Activated CD8-positive, alpha-beta T cell treated with anti-CD3 and anti-CD28 coated beads, Interleukin-2, amount 10 ng/mL, durations not matched to agents 7 days and 5 days (primary cell): Measurements from ENCODE around the gene OPN1MW3. TPM values are rescaled to one million over a fixed set of nuclear protein-coding genes. Genes with fewer than 3 reads are reported as not detected.
"Not testable (repeated sequence)": the region's sequence is repeated elsewhere in the genome, so short reads cannot be mapped to it uniquely, and the experiment has no call there.

Experiments used
- ATAC-seq: fragments of 150-1000 bp; cut with Tn5 transposase; one replicate; pipeline ENCODE4 v1.10.0; 2021; ENCODE audit warnings: moderate library complexity
- CTCF ChIA-PET: fragments of 350-600 bp; sonication (Branson Sonifier 250); formaldehyde crosslinking; loops from one replicate; lab custom pipeline; 2021; ENCODE audit warnings: antibody characterized with exemption; lab: Charles Lee
- POLR2A ChIA-PET: fragments of 350-600 bp; sonication (Branson Sonifier 250); formaldehyde crosslinking; loops from one replicate; lab custom pipeline; 2021; ENCODE audit warnings: antibody characterized with exemption; lab: Charles Lee
- DNase-seq: peaks from one replicate; pipeline ENCODE4 v3.0.0-alpha.2; 2020
- H3K27ac Mint-ChIP-seq: one replicate; pipeline ENCODE4 v1.8.0; 2021; ENCODE audit warnings: mild to moderate bottlenecking, mixed read lengths
- H3K27me3 Mint-ChIP-seq: one replicate; pipeline ENCODE4 v1.8.0; 2021; ENCODE audit warnings: low read depth, mixed read lengths
- H3K36me3 Mint-ChIP-seq: one replicate; pipeline ENCODE4 v1.8.0; 2021; ENCODE audit warnings: low read depth, mixed read lengths
- H3K4me1 Mint-ChIP-seq: one replicate; pipeline ENCODE4 v1.8.0; 2021; ENCODE audit warnings: low read depth, mixed read lengths
- H3K4me3 Mint-ChIP-seq: one replicate; pipeline ENCODE4 v1.8.0; 2021; ENCODE audit warnings: mild to moderate bottlenecking, mixed read lengths
- H3K9me3 Mint-ChIP-seq: one replicate; pipeline ENCODE4 v1.8.0; 2022; ENCODE audit warnings: mixed read lengths; ENCODE audit not compliant: insufficient read depth
- total RNA-seq, 2 experiments: library from RNA; stranded (reverse); gene quantifications; one replicate each; pipeline ENCODE4 v1.2.3, GENCODE V29; 2021

OPN1MW3 gene
- total RNA-seq, 2 experiments from 2014 or later, result not detected

DNA sequence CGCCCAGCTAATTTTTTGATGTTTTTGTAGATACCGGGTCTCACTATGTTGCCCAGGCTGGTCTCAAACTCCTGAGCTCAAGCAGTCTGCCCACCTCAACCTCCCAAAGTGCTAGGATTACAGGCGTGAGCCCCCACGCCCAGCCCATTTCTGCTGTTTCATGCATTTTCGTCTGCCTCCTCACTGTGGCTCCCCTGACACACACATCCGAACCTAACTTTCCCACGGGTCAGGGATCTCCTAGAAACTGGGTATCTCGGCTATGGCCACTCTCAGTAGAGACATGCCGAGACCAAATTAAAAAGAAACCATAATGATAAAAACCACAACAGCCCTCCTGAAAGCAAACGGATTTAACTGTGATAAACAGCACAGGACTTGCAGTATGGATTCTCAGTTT is 9.3 kb upstream of the OPN1MW3 start:
- H3K27ac Mint-ChIP-seq, H3K9me3 Mint-ChIP-seq, H3K4me3 Mint-ChIP-seq, POLR2A ChIA-PET, DNase-seq, H3K36me3 Mint-ChIP-seq, CTCF ChIA-PET, H3K4me1 Mint-ChIP-seq, H3K27me3 Mint-ChIP-seq: not testable (repeated sequence)
- ATAC-seq, result peak; percentile 3

DNA sequence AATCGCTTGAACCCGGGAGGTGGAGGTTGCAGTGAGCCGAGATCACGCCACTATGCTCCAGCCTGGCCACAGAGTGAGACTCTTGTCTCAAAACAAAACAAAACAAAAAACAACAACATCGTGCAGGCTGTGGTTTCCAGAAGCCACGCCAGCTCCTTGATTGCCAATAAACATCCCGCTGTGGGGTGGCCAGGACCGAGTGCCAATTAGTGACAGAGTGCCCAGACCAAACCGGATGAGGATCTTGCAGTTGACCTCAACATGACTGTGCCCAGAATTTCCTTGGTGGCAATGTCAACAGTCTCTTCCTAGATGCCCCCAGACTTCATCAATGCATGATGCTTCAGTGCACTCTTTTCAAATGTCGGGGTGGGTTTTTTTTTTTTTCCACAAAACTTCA is 1.3 kb downstream of the OPN1MW3 start:
- POLR2A ChIA-PET, result not testable (repeated sequence)

DNA sequence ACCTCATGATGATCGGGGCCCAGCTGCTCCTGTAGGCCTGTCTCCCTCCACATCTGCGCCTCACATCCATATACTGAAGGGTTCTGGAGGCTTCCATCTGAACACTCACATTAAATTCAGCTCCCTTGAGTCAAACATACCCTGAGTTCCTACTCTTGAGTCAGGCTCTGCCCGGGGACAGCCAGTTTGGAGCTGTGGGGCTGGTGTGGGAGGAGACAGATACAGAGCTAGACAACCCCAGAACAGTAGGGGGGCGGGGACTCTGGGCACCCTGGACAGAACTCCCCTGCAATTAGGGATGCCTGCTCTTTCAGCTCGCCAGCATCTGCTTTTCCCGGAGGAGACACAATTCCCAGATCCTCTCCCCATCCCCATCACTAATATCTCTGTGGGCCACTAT is 5.7 kb downstream of the OPN1MW3 start:
- POLR2A ChIA-PET, DNase-seq, H3K4me1 Mint-ChIP-seq, H3K9me3 Mint-ChIP-seq, H3K4me3 Mint-ChIP-seq, H3K27ac Mint-ChIP-seq, H3K27me3 Mint-ChIP-seq, CTCF ChIA-PET, H3K36me3 Mint-ChIP-seq, ATAC-seq: not testable (repeated sequence)

More for the DNA sequence above, 1.3 kb downstream of the OPN1MW3 start:
- CTCF ChIA-PET, H3K27ac Mint-ChIP-seq, H3K27me3 Mint-ChIP-seq, DNase-seq, H3K36me3 Mint-ChIP-seq, H3K4me3 Mint-ChIP-seq, H3K9me3 Mint-ChIP-seq, H3K4me1 Mint-ChIP-seq, ATAC-seq: not testable (repeated sequence)

- POLR2A ChIA-PET, result not testable (repeated sequence)
Measured at GRCh38 chrX:154269245-154269644, 11.9 kb downstream of the OPN1MW3 start.

DNA sequence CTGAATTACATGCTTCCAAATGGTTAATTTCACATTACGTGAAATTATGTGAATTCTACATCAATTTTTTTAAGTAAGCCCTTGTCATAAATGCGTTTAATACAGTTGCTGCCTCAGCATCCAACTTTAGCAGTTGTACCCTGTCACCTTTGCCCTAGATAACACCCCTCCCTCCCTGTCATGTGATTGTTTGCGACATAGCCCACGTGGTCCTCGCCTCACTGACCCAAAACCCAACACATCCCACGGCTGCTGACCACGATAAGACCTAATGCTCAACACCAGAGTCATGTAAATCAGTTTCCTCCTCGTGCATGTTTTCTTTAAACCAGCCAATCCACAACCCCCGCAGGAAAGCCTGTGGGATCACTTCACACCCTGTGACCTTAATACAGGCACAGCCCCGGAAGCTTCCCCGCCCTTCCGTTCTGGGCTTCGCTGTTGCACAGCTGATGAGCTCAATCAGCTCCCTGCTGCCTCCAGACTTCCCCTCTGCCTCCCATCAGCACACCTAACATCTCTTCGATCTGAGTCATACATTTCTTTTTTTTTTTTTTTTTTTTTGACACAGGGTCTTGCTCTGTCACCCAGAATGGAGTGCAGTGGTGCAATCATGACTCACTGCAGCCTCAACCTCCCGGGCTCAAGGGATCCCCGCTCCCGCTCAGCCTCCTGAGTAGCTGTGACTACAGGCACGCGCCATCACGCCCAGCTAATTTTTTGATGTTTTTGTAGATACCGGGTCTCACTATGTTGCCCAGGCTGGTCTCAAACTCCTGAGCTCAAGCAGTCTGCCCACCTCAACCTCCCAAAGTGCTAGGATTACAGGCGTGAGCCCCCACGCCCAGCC is 27.3 kb downstream of the OPN1MW3 start:
- H3K4me1 Mint-ChIP-seq, H3K36me3 Mint-ChIP-seq, H3K27me3 Mint-ChIP-seq, DNase-seq, H3K27ac Mint-ChIP-seq, CTCF ChIA-PET, H3K4me3 Mint-ChIP-seq, POLR2A ChIA-PET, H3K9me3 Mint-ChIP-seq: not testable (repeated sequence)
- peak; percentile 98 for ATAC-seq

More at GRCh38 chrX:154269245-154269644, 11.9 kb downstream of the OPN1MW3 start:
- ATAC-seq, H3K4me3 Mint-ChIP-seq, H3K27me3 Mint-ChIP-seq, H3K4me1 Mint-ChIP-seq, CTCF ChIA-PET, H3K9me3 Mint-ChIP-seq, H3K36me3 Mint-ChIP-seq, H3K27ac Mint-ChIP-seq, DNase-seq: not testable (repeated sequence)

DNA sequence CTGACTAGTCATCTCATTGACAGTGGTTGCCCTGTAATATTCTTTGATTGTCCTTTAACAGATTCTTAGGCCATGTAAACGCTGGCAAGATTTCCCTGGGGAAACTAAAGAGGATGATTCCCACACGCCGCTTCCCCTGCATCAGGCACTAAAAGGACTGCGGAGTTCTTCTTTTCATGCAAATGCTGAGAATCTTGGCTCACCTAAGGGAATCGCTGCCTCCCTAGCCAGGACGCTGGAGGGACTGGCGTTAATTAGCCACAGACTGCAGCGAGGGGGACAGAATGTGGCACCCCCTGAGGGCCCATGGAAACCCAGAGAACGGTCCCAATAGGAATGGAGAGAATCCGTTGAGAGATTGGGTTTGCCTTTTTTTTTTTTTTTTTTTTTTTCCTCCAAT is 29.0 kb downstream of the OPN1MW3 start:
- DNase-seq, H3K36me3 Mint-ChIP-seq, H3K27ac Mint-ChIP-seq, POLR2A ChIA-PET, H3K27me3 Mint-ChIP-seq, H3K4me1 Mint-ChIP-seq, CTCF ChIA-PET, H3K4me3 Mint-ChIP-seq, ATAC-seq, H3K9me3 Mint-ChIP-seq: not testable (repeated sequence)

DNA sequence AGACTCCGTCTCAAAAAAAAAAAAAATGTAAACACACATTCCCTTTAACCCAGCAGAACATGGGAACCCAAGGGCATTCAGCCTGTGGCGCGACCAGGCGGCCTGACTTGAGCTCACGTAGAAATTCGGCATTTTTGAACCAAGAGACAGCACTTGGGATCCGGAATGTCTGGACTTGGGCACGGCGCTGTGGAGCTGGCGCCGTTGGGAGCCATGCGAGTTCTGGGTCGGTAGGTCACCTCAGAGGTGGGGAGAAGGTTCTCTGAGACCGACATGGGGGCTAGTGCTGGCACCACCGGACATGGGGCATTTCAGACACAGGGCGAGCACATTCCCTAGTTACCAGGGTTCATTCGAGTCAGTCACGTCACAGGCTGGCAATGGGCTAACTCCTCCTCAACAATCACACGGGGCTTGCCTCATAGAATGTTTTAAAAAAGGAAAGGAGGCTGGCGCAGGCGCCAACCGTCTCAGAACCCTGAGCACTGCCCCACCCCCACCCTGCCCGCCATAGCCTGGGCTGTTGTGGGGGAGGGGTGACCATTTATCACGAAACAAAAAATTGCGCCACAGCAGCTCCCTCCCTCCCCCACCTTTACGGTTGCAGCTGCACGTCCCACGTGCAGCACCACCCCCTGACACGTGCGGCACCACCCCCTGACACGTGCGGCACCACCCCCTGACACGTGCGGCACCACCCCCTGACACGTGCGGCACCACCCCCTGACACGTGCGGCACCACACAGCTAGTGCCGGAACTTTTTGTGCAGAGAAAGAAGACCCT is 37.6 kb downstream of the OPN1MW3 start, which contains the start of gene TEX28:
TEX28 (minus strand) TSS at position 334 of the 784 bp plus-strand sequence. CDS start 3,007 bp downstream, outside the sequence.
- H3K27me3 Mint-ChIP-seq, result no peaks in the 10 kb centered on the region
- ChIA-PET POLR2A (no interaction called here), CTCF (no interaction called here)
- no peak for ATAC-seq
- H3K27ac Mint-ChIP-seq, result no peak within 1 kb of the TSS
- DNase-seq, result no peak
- no peaks in the 10 kb centered on the region for H3K4me1 Mint-ChIP-seq
- no peaks in the 10 kb centered on the region for H3K9me3 Mint-ChIP-seq
- no peaks in the 10 kb centered on the region for H3K36me3 Mint-ChIP-seq
- H3K4me3 Mint-ChIP-seq, result no peak within 1 kb of the TSS

DNA sequence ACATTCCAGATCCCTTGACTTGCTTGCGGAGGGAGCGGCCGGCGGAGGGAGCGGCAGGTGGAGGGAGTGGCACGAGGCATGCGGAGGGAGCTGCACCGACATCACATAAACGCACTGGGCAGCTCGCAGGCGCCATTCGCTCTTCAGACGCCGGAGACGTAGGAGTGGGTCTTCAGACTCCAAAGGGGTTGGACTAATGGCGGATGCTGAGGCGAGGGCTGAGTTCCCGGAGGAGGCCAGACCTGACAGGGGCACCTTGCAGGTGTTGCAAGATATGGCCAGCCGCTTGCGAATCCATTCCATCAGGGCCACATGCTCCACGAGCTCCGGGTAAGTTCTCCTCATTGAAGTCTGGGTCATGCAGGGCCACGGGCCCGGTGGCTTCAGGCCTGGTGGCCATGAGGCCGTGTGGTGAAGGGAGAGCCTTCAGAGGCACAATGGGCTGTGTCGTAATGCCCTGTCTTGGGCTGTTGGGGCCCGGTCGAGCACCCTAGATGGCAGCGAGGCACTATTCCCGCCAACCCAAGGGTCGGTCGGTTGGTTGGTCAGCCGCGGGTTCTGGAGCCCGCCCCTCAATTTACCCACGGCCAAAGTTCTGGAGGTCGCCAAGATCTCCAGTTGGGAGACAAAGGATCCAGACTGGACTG is 38.4 kb downstream of the OPN1MW3 start, which contains the start of gene TKTL1:
TKTL1 (plus strand) TSS at position 132 of the 647 bp plus-strand sequence; CDS start at position 197, 65 bp downstream.
- Mint-ChIP-seq H3K9me3 (no peaks in the 10 kb centered on the region), H3K4me3 (no peak within 1 kb of the TSS), H3K4me1 (no peaks in the 10 kb centered on the region), H3K36me3 (no peaks in the 10 kb centered on the region), H3K27ac (no peak within 1 kb of the TSS), H3K27me3 (no peaks in the 10 kb centered on the region)
- POLR2A ChIA-PET, result no interaction called here
- DNase-seq, result no peak
- ATAC-seq, result no peak
- CTCF ChIA-PET, result no interaction called here

GRCh38 chrX:154296731-154297130 is 39.3 kb downstream of the OPN1MW3 start:
- Mint-ChIP-seq H3K36me3 (no peaks in the 10 kb centered on the region), H3K27ac (no peak overlapping the region), H3K4me3 (no peak overlapping the region), H3K9me3 (no peaks in the 10 kb centered on the region), H3K27me3 (no peaks in the 10 kb centered on the region), H3K4me1 (no peaks in the 10 kb centered on the region)
- no peak for ATAC-seq
- CTCF ChIA-PET, result no interaction called here
- DNase-seq, result no peak
- POLR2A ChIA-PET, result interaction anchor here (0.8 kb wide), 1 partner anchor 171 kb away, joined by 3 read pairs; no protein-coding TSS in a partner anchor

DNA sequence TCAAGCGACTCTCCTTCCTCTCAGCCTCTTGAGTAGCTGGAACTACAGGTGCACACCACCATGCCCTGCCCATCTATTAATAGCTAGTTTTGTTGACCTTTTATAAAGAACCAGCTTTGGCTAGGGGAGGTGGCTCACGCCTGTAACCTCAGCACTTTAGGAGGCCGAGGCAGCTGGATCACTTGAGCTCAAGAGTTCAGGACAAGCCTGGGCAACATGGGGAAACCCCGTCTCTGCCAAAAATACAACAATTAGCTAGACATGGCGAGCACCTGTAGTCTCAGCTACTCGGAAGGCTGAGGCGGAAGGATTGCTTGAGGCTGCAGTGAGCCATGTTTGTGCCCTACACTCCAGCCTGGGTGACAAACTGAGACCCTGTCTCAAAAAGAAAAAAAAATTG is 40.9 kb downstream of the OPN1MW3 start:
- ATAC-seq, result no peak
- Mint-ChIP-seq H3K4me1 (no peaks in the 10 kb centered on the region), H3K27ac (no peak overlapping the region), H3K4me3 (no peak overlapping the region), H3K9me3 (no peaks in the 10 kb centered on the region), H3K36me3 (no peaks in the 10 kb centered on the region), H3K27me3 (no peaks in the 10 kb centered on the region)
- ChIA-PET POLR2A (no interaction called here), CTCF (interaction anchor here (3.2 kb wide), 1 partner anchor 10 kb away, joined by 13 read pairs; no protein-coding TSS in a partner anchor)
- DNase-seq, result no peak

- no peaks in the 10 kb centered on the region for H3K27me3 Mint-ChIP-seq
- H3K36me3 Mint-ChIP-seq, result no peaks in the 10 kb centered on the region
- ATAC-seq (no peak), DNase-seq (no peak)
- no peak overlapping the region for H3K27ac Mint-ChIP-seq
- H3K4me3 Mint-ChIP-seq, result no peak overlapping the region
- CTCF ChIA-PET, result interaction anchor here (3.2 kb wide), 1 partner anchor 8 kb away, joined by 13 read pairs; no protein-coding TSS in a partner anchor
- H3K9me3 Mint-ChIP-seq, result no peaks in the 10 kb centered on the region
- POLR2A ChIA-PET, result no interaction called here
- H3K4me1 Mint-ChIP-seq, result no peaks in the 10 kb centered on the region
Measured at GRCh38 chrX:154300816-154301215, 43.4 kb downstream of the OPN1MW3 start.
